Duodenal mucosa (tissue), 2 donors: ENCODE measurements around the gene CD3D.

Experiments
- H3K27ac ChIP-seq: one replicate; pipeline ENCODE4 v1.7.0; 2013; ENCODE audit warnings: low read depth, low read length
- H3K27me3 ChIP-seq, 2 donors: one replicate each; pipeline ENCODE4 v1.7.0; 2013; ENCODE audit warnings: low read length in 2 of 2, control low read depth in 1 of 2; ENCODE audit not compliant: insufficient read depth in 2 of 2, control insufficient read depth in 1 of 2
- H3K36me3 ChIP-seq, 2 donors: one replicate each; pipeline ENCODE4 v1.7.0; 2013; ENCODE audit warnings: low read length in 2 of 2, control low read depth in 1 of 2; ENCODE audit not compliant: insufficient read depth in 2 of 2, control insufficient read depth in 1 of 2
- H3K4me1 ChIP-seq, 2 donors: one replicate each; pipeline ENCODE4 v1.7.0; 2013; ENCODE audit warnings: low read length in 2 of 2, control low read depth in 1 of 2; ENCODE audit not compliant: insufficient read depth in 2 of 2, control insufficient read depth in 1 of 2
- H3K4me3 ChIP-seq, 2 donors: one replicate each; pipeline ENCODE4 v1.7.0; 2013; ENCODE audit warnings: low read length in 2 of 2, low read depth in 1 of 2
- H3K9ac ChIP-seq, 2 donors: one replicate each; pipeline ENCODE4 v1.7.0; 2013; ENCODE audit warnings: low read length in 2 of 2, low read depth in 1 of 2
- H3K9me3 ChIP-seq, 2 donors: one replicate each; pipeline ENCODE4 v1.7.0; 2013; ENCODE audit warnings: low read length in 2 of 2, control low read depth in 1 of 2; ENCODE audit not compliant: control insufficient read depth in 1 of 2

Gene CD3D

GRCh38 chr11:118289401-118289800 is 53.1 kb downstream of the CD3D start:
- H3K4me1 ChIP-seq = peaks cover 6% of the 10 kb centered on the region in 2 donors
- no peaks in the 10 kb centered on the region for H3K27me3 ChIP-seq

More at GRCh38 chr11:118289401-118289800, 53.1 kb downstream of the CD3D start:
- H3K36me3 ChIP-seq = no peaks in the 10 kb centered on the region
- no peak overlapping the region for H3K27ac ChIP-seq
- no peaks in the 10 kb centered on the region for H3K9me3 ChIP-seq
- no peak overlapping the region for H3K9ac ChIP-seq
- H3K4me3 ChIP-seq = no peak overlapping the region
